HepG2 (cell line): ENCODE results near the gene NAPSA. TPM values are rescaled to one million over a fixed set of nuclear protein-coding genes. Genes with fewer than 3 reads are reported as not detected.
A peak's percentile ranks its signal among the peaks of the same experiment; 100 is the strongest.

Source experiments
- ATF7-NPFF ChIP-seq: sonication (generic); formaldehyde crosslinking; IDR thresholded peaks from 2 replicates; pipeline ENCODE4 v1.8.1; 2023; ENCODE audit warnings: mild to moderate bottlenecking, low read depth, missing genetic modification reagents, moderate library complexity
- GABPA ChIP-seq, 2 experiments: IDR thresholded peaks; 2 replicates each; pipeline ENCODE4 v1.6.1; 2011 to 2016; ENCODE audit warnings: low read depth in 2 of 2, low read length in 1 of 2, missing biosample characterization in 1 of 2, missing genetic modification characterization in 1 of 2
- JARID2 ChIP-seq: sonication (generic); formaldehyde crosslinking; IDR thresholded peaks from 2 replicates; pipeline ENCODE4 v1.8.1; 2023; ENCODE audit warnings: missing genetic modification reagents, inconsistent platforms; ENCODE audit not compliant: insufficient replicate concordance
- KAT8 ChIP-seq: IDR thresholded peaks from 2 replicates; pipeline ENCODE4 v1.6.1; 2016; ENCODE audit warnings: missing genetic modification reagents, missing compliant biosample characterization
- PAXIP1 ChIP-seq: sonication (generic); formaldehyde crosslinking; conservative IDR thresholded peaks from 2 replicates; pipeline ENCODE4 v1.4.0; 2020; ENCODE audit warnings: mild to moderate bottlenecking, missing genetic modification reagents, moderate library complexity
- SRY ChIP-seq: sonication (generic); formaldehyde crosslinking; IDR thresholded peaks from 2 replicates; pipeline ENCODE4 v1.8.0; 2022; ENCODE audit warnings: mild to moderate bottlenecking, missing genetic modification reagents
- ZNF275 ChIP-seq: sonication (generic); formaldehyde crosslinking; IDR thresholded peaks from 2 replicates; pipeline ENCODE4 v1.8.0; 2022; ENCODE audit warnings: missing genetic modification reagents, mild to moderate bottlenecking, inconsistent platforms, borderline replicate concordance
- ZNF318 ChIP-seq: sonication (generic); formaldehyde crosslinking; IDR thresholded peaks from 2 replicates; pipeline ENCODE4 v1.4.0; 2020; ENCODE audit warnings: mild to moderate bottlenecking, missing genetic modification reagents
- ZNF510 ChIP-seq: sonication (generic); formaldehyde crosslinking; IDR thresholded peaks from 2 replicates; pipeline ENCODE4 v1.4.0; 2020; ENCODE audit warnings: low read depth, mild to moderate bottlenecking, missing genetic modification reagents
- ZNF564 ChIP-seq: sonication (generic); formaldehyde crosslinking; IDR thresholded peaks from 2 replicates; pipeline ENCODE4 v1.8.1; 2023; ENCODE audit warnings: mild to moderate bottlenecking, missing genetic modification reagents
- ZNF773 ChIP-seq: sonication (generic); formaldehyde crosslinking; IDR thresholded peaks from 2 replicates; pipeline ENCODE4 v1.4.0; 2020; ENCODE audit warnings: missing genetic modification reagents, borderline replicate concordance
- polyA plus RNA-seq, 8 experiments: library from polyadenylated mRNA; depleted of rRNA in 3 of 8; stranded (reverse) in 7 of 8; unstranded in 1 of 8; fragments of >200 nt; fragmentation: Illumina TruSeq in 4 of 8; extraction: Trizol in 4 of 8; gene quantifications; 2 replicates each; pipeline versions ENCODE4 v1.2.1 to v1.2.3, GENCODE V29; 2011 to 2016; ENCODE audit warnings: low read depth in 4 of 8, missing spikeins in 1 of 8, mixed read lengths in 1 of 8; ENCODE audit not compliant: insufficient read depth in 1 of 8
- total RNA-seq, 5 experiments: library from RNA; depleted of rRNA; stranded (reverse); fragments of >200 nt; fragmentation: Illumina TruSeq; extraction: Trizol; gene quantifications; 2 replicates each; pipeline ENCODE4 v1.2.3, GENCODE V29; 2016; ENCODE audit warnings: low read depth in 1 of 5
- TF ChIP-seq, protein P1 (sequence below): IDR thresholded peaks from 2 replicates; pipeline ENCODE4 v1.6.1; 2016; ENCODE audit warnings: mild to moderate bottlenecking

The NAPSA gene
- total and polyA plus RNA-seq, 2 of the 13 experiments (the other 11 are each of a cell fraction or from before 2014, with no cell fraction given) = not detected

DNA sequence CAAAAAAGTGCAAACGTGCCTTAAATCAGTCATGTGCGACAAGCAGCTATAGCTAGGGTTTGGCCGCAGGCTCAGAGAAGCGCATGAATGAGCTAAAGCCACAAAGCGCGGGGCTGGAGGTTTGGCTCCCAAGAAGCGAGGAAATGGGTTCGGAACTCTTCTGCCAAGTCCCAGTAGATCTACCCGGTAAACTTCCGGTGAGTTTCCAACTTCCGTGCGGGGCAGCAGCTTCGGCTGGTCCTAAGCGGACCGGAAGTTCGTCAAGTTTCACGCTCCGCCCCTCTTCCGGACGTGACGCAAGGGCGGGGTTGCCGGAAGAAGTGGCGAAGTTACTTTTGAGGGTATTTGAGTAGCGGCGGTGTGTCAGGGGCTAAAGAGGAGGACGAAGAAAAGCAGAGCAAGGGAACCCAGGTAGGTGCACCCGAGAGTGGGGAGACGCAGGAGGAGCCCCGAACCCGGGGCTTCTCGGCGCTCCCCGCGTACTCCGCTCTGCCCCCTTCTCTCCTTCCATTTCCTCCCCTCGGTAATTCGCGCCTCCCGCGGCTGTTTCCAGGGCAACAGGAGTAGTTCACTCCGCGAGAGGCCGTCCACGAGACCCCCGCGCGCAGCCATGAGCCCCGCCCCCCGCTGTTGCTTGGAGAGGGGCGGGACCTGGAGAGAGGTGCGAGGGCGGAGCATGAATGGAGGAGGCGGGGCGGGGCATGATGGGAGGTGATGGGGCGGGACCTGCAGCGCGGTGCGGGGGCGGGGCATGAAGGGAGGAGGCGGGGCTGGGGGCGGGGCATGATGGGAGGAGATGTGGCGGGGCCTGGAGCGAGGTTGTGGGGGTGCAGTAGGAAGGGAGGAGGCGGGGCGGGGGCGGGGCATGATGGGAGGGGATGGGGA, 11.0 kb upstream of the NAPSA start, which contains the start of gene NR1H2 (continued):
- TF ChIP-seq ZNF318 (CRISPR knock-in tag) (0 out of 2 replicates have a peak, but pooled peaks have one; percentile 78), ATF7-NPFF (CRISPR knock-in tag) (peak; percentile 67; the same call in 1 of the 2 replicates), SRY (CRISPR knock-in tag) (peak; percentile 78; the same call in 1 of the 2 replicates), ZNF510 (CRISPR knock-in tag) (0 out of 2 replicates have a peak, but pooled peaks have one; percentile 38), KAT8 (CRISPR knock-in tag) (peak; percentile 99), ZNF275 (CRISPR knock-in tag) (peak; percentile 86), ZNF773 (CRISPR knock-in tag) (no peak; the same call in 1 of the 2 replicates), ZNF564 (0 out of 2 replicates have a peak, but pooled peaks have one; percentile 39), JARID2 (peak; percentile 43), GABPA (IDR thresholded peaks at IDR 0.05; ENCODE audit: low read depth, low read length) (peak; percentile 99), GABPA (CRISPR knock-in tag; IDR thresholded peaks at IDR 0.05; ENCODE audit: low read depth) (peak; percentile 100), PAXIP1 (CRISPR knock-in tag) (peak; percentile 52)
- TF ChIP-seq, protein P1, sequence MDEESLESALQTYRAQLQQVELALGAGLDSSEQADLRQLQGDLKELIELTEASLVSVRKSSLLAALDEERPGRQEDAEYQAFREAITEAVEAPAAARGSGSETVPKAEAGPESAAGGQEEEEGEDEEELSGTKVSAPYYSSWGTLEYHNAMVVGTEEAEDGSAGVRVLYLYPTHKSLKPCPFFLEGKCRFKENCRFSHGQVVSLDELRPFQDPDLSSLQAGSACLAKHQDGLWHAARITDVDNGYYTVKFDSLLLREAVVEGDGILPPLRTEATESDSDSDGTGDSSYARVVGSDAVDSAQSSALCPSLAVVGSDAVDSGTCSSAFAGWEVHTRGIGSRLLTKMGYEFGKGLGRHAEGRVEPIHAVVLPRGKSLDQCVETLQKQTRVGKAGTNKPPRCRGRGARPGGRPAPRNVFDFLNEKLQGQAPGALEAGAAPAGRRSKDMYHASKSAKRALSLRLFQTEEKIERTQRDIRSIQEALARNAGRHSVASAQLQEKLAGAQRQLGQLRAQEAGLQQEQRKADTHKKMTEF (CRISPR knock-in tag) = peak; percentile 83
